Suprapubic skin (tissue), 3 donors: ENCODE measurements around the gene YKT6.

Experiments
- POLR2A ChIP-seq, 2 donors: fragments of 450-650 bp; IDR thresholded peaks; one replicate each; pipeline ENCODE4 v1.6.1; 2017; ENCODE audit warnings: antibody characterized with exemption in 2 of 2, mild to moderate bottlenecking in 2 of 2, moderate library complexity in 2 of 2
- TF ChIP-seq, protein P1 (sequence below), 2 donors: fragments of 200-600 bp in 1 of 2; fragments of 450-650 bp in 1 of 2; sonication (generic) in 1 of 2; IDR thresholded peaks; one replicate each; pipeline ENCODE4 v1.5.1; 2016 to 2019; ENCODE audit warnings: antibody characterized with exemption in 2 of 2, mild to moderate bottlenecking in 1 of 2, moderate library complexity in 1 of 2

DNA sequence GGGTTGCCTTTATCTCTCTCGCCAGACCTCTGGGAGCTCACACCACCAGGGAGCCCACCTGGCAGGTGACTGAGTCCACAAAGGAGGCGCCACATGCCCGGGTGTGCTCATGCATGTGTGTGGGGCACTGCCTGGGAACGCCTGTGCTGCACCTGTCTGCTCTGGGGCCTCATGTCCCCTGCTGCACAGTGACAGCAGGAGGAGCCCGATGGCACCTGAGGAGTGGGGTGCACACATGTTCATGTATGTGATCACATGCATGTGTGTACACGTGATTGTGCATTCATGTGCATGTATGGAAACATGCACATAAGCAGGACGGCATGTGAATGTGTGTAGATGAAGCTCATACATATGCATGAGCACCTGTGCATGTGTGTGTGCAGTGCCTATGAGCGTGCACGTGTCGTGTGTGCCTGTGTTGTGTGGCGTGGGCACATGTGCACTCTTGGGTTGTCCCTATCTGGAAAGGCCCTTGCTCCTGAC, 22.0 kb downstream of the YKT6 start:
- TF ChIP-seq, protein P1, sequence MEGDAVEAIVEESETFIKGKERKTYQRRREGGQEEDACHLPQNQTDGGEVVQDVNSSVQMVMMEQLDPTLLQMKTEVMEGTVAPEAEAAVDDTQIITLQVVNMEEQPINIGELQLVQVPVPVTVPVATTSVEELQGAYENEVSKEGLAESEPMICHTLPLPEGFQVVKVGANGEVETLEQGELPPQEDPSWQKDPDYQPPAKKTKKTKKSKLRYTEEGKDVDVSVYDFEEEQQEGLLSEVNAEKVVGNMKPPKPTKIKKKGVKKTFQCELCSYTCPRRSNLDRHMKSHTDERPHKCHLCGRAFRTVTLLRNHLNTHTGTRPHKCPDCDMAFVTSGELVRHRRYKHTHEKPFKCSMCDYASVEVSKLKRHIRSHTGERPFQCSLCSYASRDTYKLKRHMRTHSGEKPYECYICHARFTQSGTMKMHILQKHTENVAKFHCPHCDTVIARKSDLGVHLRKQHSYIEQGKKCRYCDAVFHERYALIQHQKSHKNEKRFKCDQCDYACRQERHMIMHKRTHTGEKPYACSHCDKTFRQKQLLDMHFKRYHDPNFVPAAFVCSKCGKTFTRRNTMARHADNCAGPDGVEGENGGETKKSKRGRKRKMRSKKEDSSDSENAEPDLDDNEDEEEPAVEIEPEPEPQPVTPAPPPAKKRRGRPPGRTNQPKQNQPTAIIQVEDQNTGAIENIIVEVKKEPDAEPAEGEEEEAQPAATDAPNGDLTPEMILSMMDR (IDR thresholded peaks at IDR 0.05), result no peak
- TF ChIP-seq POLR2A (IDR thresholded peaks at IDR 0.05), result no peak
